ENCODE results near the gene NKD1. TPM values are rescaled to one million over a fixed set of nuclear protein-coding genes. Genes with fewer than 3 reads are reported as not detected.

NKD1 gene
- total RNA-seq, 2 experiments from 2014 or later, result 0.26 to 0.44 TPM

DNA sequence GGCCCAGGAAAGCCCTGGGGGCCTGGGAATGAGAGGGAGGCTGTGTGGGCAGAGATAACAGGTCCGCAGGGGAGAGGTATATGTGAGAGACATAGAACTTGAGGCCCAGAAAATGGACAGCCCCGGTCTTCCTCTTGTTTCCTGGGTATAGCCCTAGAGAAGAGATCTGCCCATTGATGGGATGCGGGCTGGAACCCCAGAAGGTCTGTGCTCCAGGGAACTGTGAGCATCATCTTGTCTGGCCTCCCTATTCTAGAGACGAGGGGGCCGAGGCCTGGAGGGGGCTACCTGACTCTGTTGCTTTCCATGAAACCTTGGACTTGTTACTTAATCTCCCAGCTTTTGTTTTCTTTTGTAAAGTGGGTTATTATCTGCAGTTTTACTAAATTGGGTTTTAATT is 53.9 kb downstream of the NKD1 start:
- Mint-ChIP-seq H3K4me3 (no peak overlapping the region), H3K27ac (no peak overlapping the region), H3K4me1 (ENCODE audit: low read depth) (peaks cover 16% of the 10 kb centered on the region), H3K9me3 (ENCODE audit: insufficient read depth) (no peaks in the 10 kb centered on the region), H3K27me3 (ENCODE audit: low read depth) (no peaks in the 10 kb centered on the region), H3K36me3 (ENCODE audit: low read depth) (no peaks in the 10 kb centered on the region)
- DNase-seq, result no peak
- ATAC-seq, result no peak
- ChIA-PET POLR2A (no interaction called here), CTCF (interaction anchor here (1.0 kb wide), 1 partner anchor 204 kb away, joined by 3 read pairs; no protein-coding TSS in a partner anchor)

DNA sequence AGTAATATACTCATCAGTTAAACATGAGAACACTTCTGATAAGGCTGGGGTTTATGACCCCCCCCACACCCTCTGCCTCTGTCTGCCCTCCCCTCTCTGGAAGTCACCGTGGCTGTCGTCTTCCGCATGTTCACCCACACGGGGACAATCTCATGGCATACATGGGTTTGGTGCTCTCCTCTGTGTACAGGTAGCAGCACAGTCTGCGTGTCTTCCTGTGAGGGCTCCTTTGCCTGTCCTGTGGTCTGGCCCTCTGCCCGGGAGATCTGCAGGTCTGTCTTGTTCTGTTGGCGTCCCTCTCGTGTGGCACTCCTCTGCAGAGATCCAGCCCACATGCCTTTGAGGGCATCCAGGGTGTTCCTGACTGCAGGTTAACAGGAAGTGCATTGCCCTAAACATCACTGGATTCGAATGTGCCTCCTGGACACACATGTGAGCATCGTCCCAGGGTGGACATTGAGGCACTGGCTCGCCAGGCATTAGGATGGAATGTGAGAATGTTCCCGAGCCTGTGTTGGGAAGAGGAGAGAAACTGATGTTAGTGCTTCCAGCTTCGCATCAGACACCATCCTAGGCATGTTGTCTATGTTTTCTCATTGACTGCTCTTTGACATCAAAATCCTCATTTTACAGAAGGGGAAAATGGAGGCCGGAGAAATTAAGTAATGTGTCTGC is 54.5 kb downstream of the NKD1 start:
- Mint-ChIP-seq H3K4me3 (no peak overlapping the region), H3K9me3 (ENCODE audit: insufficient read depth) (no peaks in the 10 kb centered on the region), H3K4me1 (ENCODE audit: low read depth) (peaks cover 16% of the 10 kb centered on the region), H3K27me3 (ENCODE audit: low read depth) (no peaks in the 10 kb centered on the region), H3K36me3 (ENCODE audit: low read depth) (no peaks in the 10 kb centered on the region), H3K27ac (no peak overlapping the region)
- no peak for DNase-seq
- ChIA-PET CTCF (no interaction called here), POLR2A (no interaction called here)
- no peak for ATAC-seq

DNA sequence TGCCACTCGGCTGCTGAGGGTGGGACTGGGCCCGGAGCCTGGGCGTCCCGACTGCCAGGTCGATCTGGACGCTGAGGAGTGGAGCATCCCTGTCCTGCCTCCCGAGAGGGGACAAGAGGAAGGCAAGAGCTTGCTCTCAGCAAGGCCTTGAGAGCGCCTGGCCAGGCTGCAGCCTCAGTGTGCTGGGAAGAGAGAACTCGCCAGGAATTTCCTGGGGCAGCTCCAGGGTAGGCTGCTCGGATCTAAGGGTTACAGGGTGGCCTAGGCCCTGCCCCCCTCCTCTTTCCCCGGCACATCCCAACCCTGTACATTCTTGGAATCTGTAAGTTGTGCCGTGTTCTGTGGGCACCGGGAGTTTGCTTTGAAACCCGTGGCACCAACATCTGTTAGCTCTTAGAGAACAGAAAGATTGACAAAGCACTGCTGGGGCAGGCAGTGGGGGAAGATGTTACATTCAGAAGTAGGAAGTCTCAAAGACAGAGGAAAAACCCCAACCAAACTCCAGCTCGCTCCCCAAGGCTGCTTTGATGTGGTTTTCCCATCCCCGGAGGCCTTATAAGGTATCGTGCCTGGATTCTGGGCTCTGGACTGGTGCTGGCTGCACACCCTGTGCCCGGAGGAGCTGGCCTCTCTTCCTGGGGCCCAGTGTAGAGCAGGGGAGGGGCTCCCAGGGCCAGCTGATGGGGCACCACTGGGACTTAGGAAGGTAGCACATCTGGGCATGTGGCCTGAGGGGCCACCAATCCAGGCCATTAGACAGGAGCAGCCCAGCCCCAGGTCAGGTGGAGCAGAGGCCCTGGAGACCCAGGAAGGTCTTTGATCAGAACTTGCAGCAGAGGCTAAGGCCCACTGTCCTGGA is 55.2 kb downstream of the NKD1 start:
- H3K4me1 Mint-ChIP-seq (ENCODE audit: low read depth), result peaks cover 16% of the 10 kb centered on the region
- H3K27me3 Mint-ChIP-seq (ENCODE audit: low read depth), result no peaks in the 10 kb centered on the region
- H3K27ac Mint-ChIP-seq, result no peak overlapping the region
- ATAC-seq (no peak), DNase-seq (no peak)
- H3K4me3 Mint-ChIP-seq, result no peak overlapping the region
- ChIA-PET CTCF (no interaction called here), POLR2A (no interaction called here)
- no peaks in the 10 kb centered on the region for H3K36me3 Mint-ChIP-seq (ENCODE audit: low read depth)
- no peaks in the 10 kb centered on the region for H3K9me3 Mint-ChIP-seq (ENCODE audit: insufficient read depth)

- CTCF ChIA-PET, result interaction anchor here (0.8 kb wide), 1 partner anchor 30 kb away, joined by 3 read pairs; no protein-coding TSS in a partner anchor
- Mint-ChIP-seq H3K4me1 (ENCODE audit: low read depth) (peaks cover 16% of the 10 kb centered on the region), H3K4me3 (no peak overlapping the region), H3K27ac (no peak overlapping the region), H3K36me3 (ENCODE audit: low read depth) (no peaks in the 10 kb centered on the region), H3K27me3 (ENCODE audit: low read depth) (no peaks in the 10 kb centered on the region), H3K9me3 (ENCODE audit: insufficient read depth) (no peaks in the 10 kb centered on the region)
- DNase-seq (no peak), ATAC-seq (no peak)
- POLR2A ChIA-PET, result no interaction called here
Measured at GRCh38 chr16:50604065-50604418, 55.8 kb downstream of the NKD1 start.

DNA sequence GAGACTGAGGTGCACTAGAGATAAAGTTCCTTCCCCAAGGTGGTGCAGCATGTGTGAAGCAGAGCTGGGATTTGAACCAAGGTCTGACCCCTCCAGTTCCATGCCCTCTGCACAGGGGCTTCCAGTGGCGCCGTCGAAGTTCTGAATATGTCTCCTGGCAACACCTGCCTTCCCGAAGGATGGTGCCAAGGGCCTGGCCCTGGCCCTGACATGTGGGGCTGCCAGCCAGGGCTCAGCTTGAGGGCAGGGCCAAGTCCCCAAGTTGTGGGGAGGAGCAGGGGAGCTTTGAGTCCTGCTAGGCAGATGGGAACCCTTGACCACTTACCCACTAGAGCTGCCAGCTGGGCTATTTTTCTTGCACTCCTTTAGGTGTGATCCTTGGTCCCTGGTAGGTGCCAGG is 56.4 kb downstream of the NKD1 start:
- H3K27me3 Mint-ChIP-seq (ENCODE audit: low read depth), result no peaks in the 10 kb centered on the region
- no peak overlapping the region for H3K4me3 Mint-ChIP-seq
- ATAC-seq (no peak), DNase-seq (no peak)
- no peaks in the 10 kb centered on the region for H3K9me3 Mint-ChIP-seq (ENCODE audit: insufficient read depth)
- H3K4me1 Mint-ChIP-seq (ENCODE audit: low read depth), result peaks cover 16% of the 10 kb centered on the region
- CTCF ChIA-PET, result interaction anchor here (0.8 kb wide), 1 partner anchor 29 kb away, joined by 3 read pairs; no protein-coding TSS in a partner anchor
- no peak overlapping the region for H3K27ac Mint-ChIP-seq
- POLR2A ChIA-PET, result no interaction called here
- H3K36me3 Mint-ChIP-seq (ENCODE audit: low read depth), result no peaks in the 10 kb centered on the region

GRCh38 chr16:50605733-50606430 is 57.7 kb downstream of the NKD1 start:
- ATAC-seq, result no peak
- H3K9me3 Mint-ChIP-seq (ENCODE audit: insufficient read depth), result no peaks in the 10 kb centered on the region

GRCh38 chr16:50606431-50607050 is 58.3 kb downstream of the NKD1 start:
- Mint-ChIP-seq H3K27me3 (ENCODE audit: low read depth) (no peaks in the 10 kb centered on the region), H3K4me1 (ENCODE audit: low read depth) (peaks cover 16% of the 10 kb centered on the region), H3K9me3 (ENCODE audit: insufficient read depth) (no peaks in the 10 kb centered on the region), H3K36me3 (ENCODE audit: low read depth) (no peaks in the 10 kb centered on the region), H3K27ac (no peak overlapping the region), H3K4me3 (no peak overlapping the region)
- ChIA-PET POLR2A (interaction anchor here (0.9 kb wide), 1 partner anchor 66 kb away, joined by 3 read pairs; no protein-coding TSS in a partner anchor), CTCF (interaction anchor here (2.5 kb wide), 1 partner anchor 200 kb away, joined by 8 read pairs; no protein-coding TSS in a partner anchor)
- DNase-seq, result no peak
- ATAC-seq, result no peak

More at GRCh38 chr16:50605733-50606430, 57.7 kb downstream of the NKD1 start:
- Mint-ChIP-seq H3K36me3 (ENCODE audit: low read depth) (no peaks in the 10 kb centered on the region), H3K4me3 (no peak overlapping the region), H3K4me1 (ENCODE audit: low read depth) (peaks cover 16% of the 10 kb centered on the region), H3K27me3 (ENCODE audit: low read depth) (no peaks in the 10 kb centered on the region), H3K27ac (no peak overlapping the region)
- CTCF ChIA-PET, result interaction anchor here (2.5 kb wide), 1 partner anchor 200 kb away, joined by 8 read pairs; no protein-coding TSS in a partner anchor
- POLR2A ChIA-PET, result interaction anchor here (0.9 kb wide), 1 partner anchor 66 kb away, joined by 3 read pairs; no protein-coding TSS in a partner anchor
- no peak for DNase-seq

DNA sequence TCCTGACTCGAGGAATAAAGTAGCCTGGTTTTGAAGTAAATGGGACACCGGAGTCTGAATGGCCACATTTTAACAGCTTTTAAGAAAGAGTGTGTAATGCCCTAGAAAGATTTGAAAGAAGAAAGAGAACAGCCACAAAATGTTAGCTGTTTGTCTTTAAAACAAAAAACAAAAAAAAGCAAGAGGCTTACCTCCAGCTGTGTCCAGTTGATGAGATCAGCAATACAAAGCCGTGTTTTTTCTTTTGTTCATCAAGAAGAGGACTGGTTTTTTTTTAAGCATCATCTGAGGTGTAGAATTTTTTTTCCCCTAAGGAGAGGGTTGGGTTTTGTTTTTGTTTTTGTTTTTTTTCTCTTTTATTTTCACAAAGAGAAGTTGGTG is 58.8 kb downstream of the NKD1 start:
- H3K4me3 Mint-ChIP-seq, result no peak overlapping the region

GRCh38 chr16:50607447-50607846 is 59.3 kb downstream of the NKD1 start:
- Mint-ChIP-seq H3K4me3 (no peak overlapping the region), H3K27ac (no peak overlapping the region)
- CTCF ChIA-PET, result interaction anchor here (2.5 kb wide), 1 partner anchor 199 kb away, joined by 8 read pairs; no protein-coding TSS in a partner anchor

More for the DNA sequence above, 58.8 kb downstream of the NKD1 start:
- ATAC-seq, result no peak
- CTCF ChIA-PET, result interaction anchor here (2.5 kb wide), 1 partner anchor 199 kb away, joined by 8 read pairs; no protein-coding TSS in a partner anchor
- Mint-ChIP-seq H3K27ac (no peak overlapping the region), H3K9me3 (ENCODE audit: insufficient read depth) (no peaks in the 10 kb centered on the region), H3K4me1 (ENCODE audit: low read depth) (peaks cover 20% of the 10 kb centered on the region), H3K27me3 (ENCODE audit: low read depth) (no peaks in the 10 kb centered on the region), H3K36me3 (ENCODE audit: low read depth) (no peaks in the 10 kb centered on the region)
- no peak for DNase-seq
- POLR2A ChIA-PET, result interaction anchor here (0.9 kb wide), 1 partner anchor 65 kb away, joined by 3 read pairs; no protein-coding TSS in a partner anchor

DNA sequence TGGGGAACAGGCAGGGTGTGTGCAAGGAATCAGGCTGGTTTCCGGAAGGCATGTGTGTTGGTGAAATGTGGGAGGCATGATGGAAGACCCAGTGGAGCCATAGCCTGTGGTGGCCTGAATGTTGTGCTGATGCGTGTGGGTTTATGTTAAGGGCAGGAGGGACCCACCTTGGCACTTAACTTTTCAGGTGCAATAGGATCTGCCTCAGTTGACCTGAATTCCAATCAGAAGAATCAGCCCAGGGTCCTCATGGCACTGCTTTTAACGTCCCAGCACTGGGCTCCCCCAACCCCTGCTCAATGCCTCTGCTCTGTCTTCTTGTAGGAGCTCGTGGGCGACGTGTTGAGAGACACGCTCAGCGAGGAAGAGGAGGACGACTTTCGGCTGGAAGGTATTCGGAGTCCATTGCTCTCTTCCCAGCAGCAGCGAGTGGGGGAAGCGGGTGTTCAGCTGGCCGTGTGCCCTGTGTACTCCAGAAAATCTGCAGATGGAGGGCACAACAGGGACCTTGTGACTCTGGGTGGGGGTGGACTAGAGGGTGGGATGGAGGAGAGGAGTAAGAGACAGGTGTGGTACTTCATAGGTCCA is 59.9 kb downstream of the NKD1 start:
- Mint-ChIP-seq H3K4me3 (no peak overlapping the region), H3K4me1 (ENCODE audit: low read depth) (peaks cover 12% of the 10 kb centered on the region), H3K27me3 (ENCODE audit: low read depth) (no peaks in the 10 kb centered on the region), H3K27ac (no peak overlapping the region), H3K36me3 (ENCODE audit: low read depth) (no peaks in the 10 kb centered on the region), H3K9me3 (ENCODE audit: insufficient read depth) (no peaks in the 10 kb centered on the region)
- POLR2A ChIA-PET, result no interaction called here
- CTCF ChIA-PET, result interaction anchor here (2.5 kb wide), 1 partner anchor 198 kb away, joined by 8 read pairs; no protein-coding TSS in a partner anchor
- ATAC-seq, result no peak
- no peak for DNase-seq

More at GRCh38 chr16:50607447-50607846, 59.3 kb downstream of the NKD1 start:
- H3K4me1 Mint-ChIP-seq (ENCODE audit: low read depth), result peaks cover 18% of the 10 kb centered on the region
- H3K36me3 Mint-ChIP-seq (ENCODE audit: low read depth), result no peaks in the 10 kb centered on the region
- ATAC-seq, result no peak
- POLR2A ChIA-PET, result no interaction called here
- H3K9me3 Mint-ChIP-seq (ENCODE audit: insufficient read depth), result no peaks in the 10 kb centered on the region
- no peak for DNase-seq
- no peaks in the 10 kb centered on the region for H3K27me3 Mint-ChIP-seq (ENCODE audit: low read depth)

DNA sequence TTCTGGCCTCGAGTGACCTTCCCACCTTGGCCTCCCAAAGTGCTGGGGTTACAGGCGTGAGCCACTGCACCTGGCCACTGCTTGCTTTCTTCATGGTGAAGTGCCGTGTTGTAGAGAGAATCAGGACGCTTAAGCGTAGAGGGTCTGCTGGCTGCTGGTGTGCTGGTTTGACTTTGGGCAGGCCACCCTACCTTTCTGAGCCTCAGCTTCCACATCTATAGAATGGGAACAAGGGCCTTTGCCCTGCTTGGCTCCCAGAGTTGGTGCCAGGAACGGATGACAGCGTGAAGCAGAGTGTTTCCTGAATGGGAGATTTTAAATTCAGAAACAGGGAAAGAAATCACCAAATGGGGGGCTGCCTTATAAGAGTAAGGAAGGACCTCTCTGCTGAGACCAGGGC is 60.9 kb downstream of the NKD1 start:
- H3K27me3 Mint-ChIP-seq (ENCODE audit: low read depth), result no peaks in the 10 kb centered on the region
- H3K4me1 Mint-ChIP-seq (ENCODE audit: low read depth), result peaks cover 4% of the 10 kb centered on the region
- ChIA-PET POLR2A (no interaction called here), CTCF (interaction anchor here (1.5 to 4.3 kb wide), 3 partner anchors 10 to 57 kb away, joined by 5 to 18 read pairs (median 6); no protein-coding TSS in a partner anchor)
- no peak for DNase-seq
- H3K36me3 Mint-ChIP-seq (ENCODE audit: low read depth), result no peaks in the 10 kb centered on the region
- no peak for ATAC-seq
- H3K9me3 Mint-ChIP-seq (ENCODE audit: insufficient read depth), result no peaks in the 10 kb centered on the region
- no peak overlapping the region for H3K4me3 Mint-ChIP-seq
- no peak overlapping the region for H3K27ac Mint-ChIP-seq

Data from activated CD8-positive, alpha-beta T cell treated with anti-CD3 and anti-CD28 coated beads, Interleukin-2, amount 10 ng/mL, durations not matched to agents 7 days and 5 days (primary cell).